Jurkat, Clone E6-1 (cell line): ENCODE results near the gene LRIG1.
"Not testable (repeated sequence)": the region's sequence is repeated elsewhere in the genome, so short reads cannot be mapped to it uniquely, and the experiment has no call there.

Experiments
- DNase-seq: peaks from one replicate; pipeline ENCODE4 v3.0.0-alpha.2; 2011; ENCODE audit warnings: low read depth, low spot score
- H3K4me3 ChIP-seq: 2 replicates; pipeline ENCODE4 v1.5.1; 2011; ENCODE audit warnings: mild to moderate bottlenecking, low read length, control low read depth, moderate library complexity

The LRIG1 gene

GRCh38 chr3:66431494-66431893 is 69.3 kb downstream of the LRIG1 start:
- DNase-seq: no peak
- H3K4me3 ChIP-seq: no peak overlapping the region

GRCh38 chr3:66430876-66431275 is 69.9 kb downstream of the LRIG1 start:
- no peak for DNase-seq
- H3K4me3 ChIP-seq: no peak overlapping the region

DNA sequence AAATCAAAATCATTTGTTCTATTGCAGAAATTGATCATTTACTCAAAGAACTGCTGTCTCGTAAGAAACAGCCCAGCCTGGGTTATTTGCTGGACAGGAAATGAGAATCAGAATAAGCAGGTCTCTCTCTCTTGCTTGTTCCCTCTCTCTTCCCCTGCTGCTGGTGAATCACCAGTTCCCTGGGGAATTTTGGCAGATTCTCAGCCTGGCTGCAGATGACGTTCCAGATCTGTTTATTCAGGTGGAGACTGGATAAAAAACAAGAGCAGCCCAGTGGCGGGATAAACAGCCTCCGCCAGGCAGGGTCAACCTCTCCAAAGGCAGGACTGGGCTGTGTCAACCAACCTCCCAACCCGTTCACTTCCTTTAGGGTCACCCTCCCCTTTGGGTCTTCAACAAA is 72.1 kb downstream of the LRIG1 start:
- no peak for DNase-seq
- no peak overlapping the region for H3K4me3 ChIP-seq

GRCh38 chr3:66427951-66428474 is 72.8 kb downstream of the LRIG1 start:
- DNase-seq: no peak
- no peak overlapping the region for H3K4me3 ChIP-seq

- H3K4me3 ChIP-seq: no peak overlapping the region
- DNase-seq: no peak
Observed at GRCh38 chr3:66427352-66427751, 73.5 kb downstream of the LRIG1 start.

- no peak for DNase-seq
- H3K4me3 ChIP-seq: no peak overlapping the region
Observed at GRCh38 chr3:66426135-66426534, 74.7 kb downstream of the LRIG1 start.

GRCh38 chr3:66425576-66426114 is 75.2 kb downstream of the LRIG1 start:
- H3K4me3 ChIP-seq: no peak overlapping the region
- no peak for DNase-seq

- no peak overlapping the region for H3K4me3 ChIP-seq
- DNase-seq: no peak
Observed at GRCh38 chr3:66425032-66425431, 75.8 kb downstream of the LRIG1 start.

DNA sequence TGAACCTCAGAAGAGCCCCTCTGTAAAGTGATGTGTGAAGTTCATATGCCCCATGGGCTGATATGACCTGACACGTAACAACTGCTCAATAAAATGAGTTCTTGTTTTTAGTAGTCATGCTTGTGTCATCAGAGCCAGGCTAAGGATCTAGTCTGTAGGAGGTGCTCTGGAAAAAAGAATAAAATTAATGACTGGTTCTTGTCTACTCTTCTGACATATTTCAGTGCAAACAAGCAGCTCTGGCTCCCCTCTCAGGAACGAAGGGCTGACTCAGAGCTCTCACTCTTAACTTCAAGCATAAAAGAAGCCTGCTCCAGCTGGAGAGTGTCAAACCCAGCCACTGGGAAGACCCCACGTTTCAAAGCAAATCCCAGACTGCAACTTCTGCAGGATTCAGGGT is 77.0 kb downstream of the LRIG1 start:
- DNase-seq: no peak
- no peak overlapping the region for H3K4me3 ChIP-seq

- not testable (repeated sequence) for H3K4me3 ChIP-seq
Observed at GRCh38 chr3:66421893-66422292, 78.9 kb downstream of the LRIG1 start.

DNA sequence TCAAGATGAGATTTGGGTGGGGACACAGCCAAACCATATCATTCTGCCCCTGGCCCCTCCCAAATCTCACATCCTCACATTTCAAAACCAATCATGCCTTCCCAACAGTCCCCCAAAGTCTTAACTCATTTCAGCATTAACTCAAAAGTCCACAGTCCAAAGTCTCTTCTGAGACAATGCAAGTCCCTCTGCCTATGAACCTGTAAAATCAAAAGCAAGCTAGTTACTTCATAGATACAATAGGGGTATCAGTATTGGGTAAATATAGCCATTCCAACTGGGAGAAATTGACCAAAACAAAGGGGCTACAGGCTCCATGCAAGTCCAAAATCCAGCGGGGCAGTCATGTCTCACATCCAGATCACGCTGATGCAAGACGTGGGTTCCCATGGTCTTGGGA is 79.7 kb downstream of the LRIG1 start:
- DNase-seq, H3K4me3 ChIP-seq: not testable (repeated sequence)

More at GRCh38 chr3:66421893-66422292, 78.9 kb downstream of the LRIG1 start:
- not testable (repeated sequence) for DNase-seq

- H3K4me3 ChIP-seq: no peak overlapping the region
- DNase-seq: no peak
Observed at GRCh38 chr3:66419036-66419435, 81.8 kb downstream of the LRIG1 start.

- no peak for DNase-seq
- no peak overlapping the region for H3K4me3 ChIP-seq
Observed at GRCh38 chr3:66418475-66418931, 82.3 kb downstream of the LRIG1 start.

- H3K4me3 ChIP-seq: no peak overlapping the region
- DNase-seq: no peak
Observed at GRCh38 chr3:66416556-66417304, 84.1 kb downstream of the LRIG1 start.

DNA sequence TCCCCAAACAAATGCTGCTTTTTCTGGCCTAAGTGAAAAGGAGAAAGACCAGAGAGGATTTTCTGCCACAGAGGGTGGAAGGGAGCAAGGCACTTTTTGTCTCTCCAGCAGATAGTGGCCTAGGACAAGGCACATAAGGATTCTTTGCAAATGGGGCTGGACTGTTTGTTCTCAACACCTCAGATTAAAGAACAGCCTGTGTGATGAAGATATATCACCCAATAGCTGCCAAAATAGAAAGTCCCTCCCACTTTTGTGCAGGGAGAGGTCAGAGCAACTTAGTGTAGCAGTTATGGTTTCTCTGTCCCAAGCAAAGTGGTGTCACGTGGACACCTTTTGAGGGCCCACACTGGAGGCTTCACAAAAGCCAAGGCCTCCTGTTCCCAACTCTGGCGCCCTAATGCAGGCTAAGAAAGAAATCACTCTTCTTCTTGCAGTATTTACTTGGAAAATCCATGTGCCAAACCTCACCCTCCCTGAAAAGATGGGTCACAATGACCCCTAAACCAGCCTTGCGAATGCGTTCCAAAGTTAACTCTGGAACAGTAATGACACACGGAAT is 84.9 kb downstream of the LRIG1 start:
- no peak for DNase-seq
- no peak overlapping the region for H3K4me3 ChIP-seq

- no peak for DNase-seq
- no peak overlapping the region for H3K4me3 ChIP-seq
Observed at GRCh38 chr3:66414846-66415245, 86.0 kb downstream of the LRIG1 start.

DNA sequence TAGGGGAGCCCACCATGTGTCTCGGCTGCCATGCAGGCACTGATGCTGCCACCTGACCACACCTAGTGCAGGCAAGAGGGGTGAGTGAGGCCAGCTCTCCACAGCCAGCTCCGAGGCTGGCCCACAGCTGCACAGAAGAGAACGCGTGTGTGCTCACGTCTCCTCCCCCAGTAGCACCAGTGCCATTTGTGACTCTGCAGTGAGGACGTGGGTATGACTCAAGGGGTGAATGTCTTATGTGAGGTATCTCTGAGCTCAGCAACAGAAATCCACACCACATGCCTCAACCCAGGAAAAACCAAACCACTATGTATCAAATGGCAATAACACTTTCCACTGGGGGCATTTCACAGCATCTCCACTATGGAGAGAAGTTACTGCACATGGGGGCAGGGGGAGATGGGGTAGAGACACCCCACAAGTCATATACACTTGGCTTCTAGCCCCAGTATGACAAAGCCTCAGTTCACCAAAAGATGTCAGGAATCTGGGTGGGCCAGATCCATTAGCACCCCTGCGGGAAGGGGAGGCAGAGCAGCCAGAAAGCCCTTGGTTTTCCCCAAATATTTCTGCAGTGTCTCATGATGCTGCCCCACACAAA is 87.6 kb downstream of the LRIG1 start:
- no peak for DNase-seq
- no peak overlapping the region for H3K4me3 ChIP-seq

GRCh38 chr3:66411961-66412887 is 88.6 kb downstream of the LRIG1 start:
- no peak for DNase-seq

GRCh38 chr3:66411474-66411873 is 89.3 kb downstream of the LRIG1 start:
- no peak overlapping the region for H3K4me3 ChIP-seq
- DNase-seq: no peak

More at GRCh38 chr3:66411961-66412887, 88.6 kb downstream of the LRIG1 start:
- H3K4me3 ChIP-seq: no peak overlapping the region
